Activated CD8-positive, alpha-beta memory T cell treated with anti-CD3 and anti-CD28 coated beads for 36 hours (primary cell): Measurements from ENCODE around the gene GPN3. TPM values are rescaled to one million over a fixed set of nuclear protein-coding genes. Genes with fewer than 3 reads are reported as not detected.
"Not testable (repeated sequence)": the region's sequence is repeated elsewhere in the genome, so short reads cannot be mapped to it uniquely, and the experiment has no call there.

Experiments used
- CTCF ChIA-PET: fragments of 350-600 bp; sonication (Branson Sonifier 250); formaldehyde crosslinking; loops from one replicate; lab custom pipeline; 2021; ENCODE audit warnings: antibody characterized with exemption; lab: Charles Lee
- POLR2A ChIA-PET: fragments of 350-600 bp; sonication (Branson Sonifier 250); formaldehyde crosslinking; loops from one replicate; lab custom pipeline; 2021; ENCODE audit warnings: antibody characterized with exemption; lab: Charles Lee
- total RNA-seq, 2 experiments: library from RNA; stranded (reverse); gene quantifications; one replicate each; pipeline ENCODE4 v1.2.3, GENCODE V29; 2021

GPN3 gene
- total RNA-seq, 2 experiments from 2014 or later, result 67.3 to 69.0 TPM

- ChIA-PET CTCF (interaction anchor here (0.6 kb wide), 1 partner anchor 214 kb away, joined by 3 read pairs; no protein-coding TSS in a partner anchor), POLR2A (interaction anchor here (0.5 to 1.1 kb wide), 2 partner anchors 10 to 19 kb away, joined by 3 to 4 read pairs; partner anchors contain the start of gene FAM216A)
Observed at GRCh38 chr12:110458756-110459155, 9.3 kb downstream of the GPN3 start.

- ChIA-PET POLR2A (no interaction called here), CTCF (interaction anchor here (1.4 to 1.5 kb wide), 2 partner anchors 15 to 22 kb away, joined by 4 to 5 read pairs; partner anchors contain the start of genes FAM216A and GPN3)
Observed at GRCh38 chr12:110453569-110454296, 14.3 kb downstream of the GPN3 start.

GRCh38 chr12:110451263-110451662 is 16.8 kb downstream of the GPN3 start:
- ChIA-PET CTCF (interaction anchor here (1.0 to 5.2 kb wide), 3 partner anchors 18 to 151 kb away, joined by 3 to 52 read pairs (median 28); partner anchors contain the start of genes FAM216A and GPN3), POLR2A (interaction anchor here (0.9 kb wide), 1 partner anchor 20 kb away, joined by 6 read pairs; no protein-coding TSS in a partner anchor)

GRCh38 chr12:110449799-110450497 is 18.1 kb downstream of the GPN3 start, which contains the start of gene ARPC3:
ARPC3 (minus strand) TSS chr12:110450337; CDS start chr12:110450260, 77 bp downstream.
- CTCF ChIA-PET, result interaction anchor here (0.8 to 5.2 kb wide), 11 partner anchors 9 to 259 kb away, joined by 3 to 52 read pairs (median 4); partner anchors contain the start of genes FAM216A and GPN3
- POLR2A ChIA-PET, result interaction anchor here (0.7 to 2.5 kb wide), 9 partner anchors 12 to 169 kb away, joined by 3 to 21 read pairs (median 6); partner anchors contain the start of genes ATP2A2, FAM216A, GPN3 and RAD9B

GRCh38 chr12:110444455-110444854 is 23.6 kb downstream of the GPN3 start:
- ChIA-PET POLR2A (no interaction called here), CTCF (interaction anchor here (1.6 kb wide), 1 partner anchor 13 kb away, joined by 3 read pairs; no protein-coding TSS in a partner anchor)

GRCh38 chr12:110436231-110436630 is 31.8 kb downstream of the GPN3 start:
- ChIA-PET CTCF (no interaction called here), POLR2A (no interaction called here)

GRCh38 chr12:110431957-110432587 is 36.0 kb downstream of the GPN3 start:
- CTCF ChIA-PET, result interaction anchor here (0.6 to 1.8 kb wide), 28 partner anchors 11 to 401 kb away, joined by 3 to 26 read pairs (median 4); partner anchors contain the start of genes ANAPC7, ARPC3, FAM216A and GPN3

GRCh38 chr12:110429676-110430075 is 38.4 kb downstream of the GPN3 start:
- POLR2A ChIA-PET, result not testable (repeated sequence)
- CTCF ChIA-PET, result interaction anchor here (0.6 to 0.7 kb wide), 2 partner anchors 61 to 123 kb away, joined by 3 read pairs; no protein-coding TSS in a partner anchor

More at GRCh38 chr12:110431957-110432587, 36.0 kb downstream of the GPN3 start:
- POLR2A ChIA-PET, result interaction anchor here (0.8 to 1.8 kb wide), 5 partner anchors 11 to 353 kb away, joined by 4 to 6 read pairs (median 4); partner anchors contain the start of genes ARPC3, FAM216A and GPN3

GRCh38 chr12:110426406-110426805 is 41.7 kb downstream of the GPN3 start:
- ChIA-PET CTCF (no interaction called here), POLR2A (no interaction called here)

- POLR2A ChIA-PET, result no interaction called here
- CTCF ChIA-PET, result no interaction called here
Observed at GRCh38 chr12:110424237-110424636, 43.8 kb downstream of the GPN3 start.

GRCh38 chr12:110421701-110422100 is 46.4 kb downstream of the GPN3 start:
- POLR2A ChIA-PET, result no interaction called here
- CTCF ChIA-PET, result interaction anchor here (3.1 kb wide), 1 partner anchor 10 kb away, joined by 18 read pairs; no protein-coding TSS in a partner anchor

GRCh38 chr12:110421159-110421661 is 46.8 kb downstream of the GPN3 start:
- POLR2A ChIA-PET, result no interaction called here

GRCh38 chr12:110420644-110421043 is 47.4 kb downstream of the GPN3 start:
- CTCF ChIA-PET, result interaction anchor here (3.1 kb wide), 1 partner anchor 11 kb away, joined by 18 read pairs; no protein-coding TSS in a partner anchor
- POLR2A ChIA-PET, result not testable (repeated sequence)

More at GRCh38 chr12:110421159-110421661, 46.8 kb downstream of the GPN3 start:
- CTCF ChIA-PET, result interaction anchor here (3.1 kb wide), 1 partner anchor 10 kb away, joined by 18 read pairs; no protein-coding TSS in a partner anchor

- POLR2A ChIA-PET, CTCF ChIA-PET: not testable (repeated sequence)
Observed at GRCh38 chr12:110417113-110417512, 50.9 kb downstream of the GPN3 start.

GRCh38 chr12:110410086-110410485 is 58.0 kb downstream of the GPN3 start:
- POLR2A ChIA-PET, CTCF ChIA-PET: not testable (repeated sequence)

GRCh38 chr12:110405126-110405662 is 62.9 kb downstream of the GPN3 start:
- ChIA-PET POLR2A (interaction anchor here (1.0 kb wide), 1 partner anchor 26 kb away, joined by 3 read pairs; no protein-coding TSS in a partner anchor), CTCF (interaction anchor here (3.9 kb wide), 1 partner anchor 26 kb away, joined by 17 read pairs; no protein-coding TSS in a partner anchor)

- ChIA-PET POLR2A (interaction anchor here (1.0 to 1.9 kb wide), 2 partner anchors 27 to 122 kb away, joined by 3 to 4 read pairs; no protein-coding TSS in a partner anchor), CTCF (interaction anchor here (3.9 kb wide), 1 partner anchor 27 kb away, joined by 17 read pairs; no protein-coding TSS in a partner anchor)
Observed at GRCh38 chr12:110403976-110404682, 63.9 kb downstream of the GPN3 start.
